Dedifferentiated amniotic fluid mesenchymal stem cell (primary cell): ENCODE data around the gene FIGN.
A peak's percentile ranks its signal among the peaks of the same experiment; 100 is the strongest.

Experiments used
- DNase-seq: peaks from one replicate; pipeline ENCODE4 v3.0.0-alpha.2; 2016; ENCODE audit errors: extremely low spot score

The FIGN gene

DNA sequence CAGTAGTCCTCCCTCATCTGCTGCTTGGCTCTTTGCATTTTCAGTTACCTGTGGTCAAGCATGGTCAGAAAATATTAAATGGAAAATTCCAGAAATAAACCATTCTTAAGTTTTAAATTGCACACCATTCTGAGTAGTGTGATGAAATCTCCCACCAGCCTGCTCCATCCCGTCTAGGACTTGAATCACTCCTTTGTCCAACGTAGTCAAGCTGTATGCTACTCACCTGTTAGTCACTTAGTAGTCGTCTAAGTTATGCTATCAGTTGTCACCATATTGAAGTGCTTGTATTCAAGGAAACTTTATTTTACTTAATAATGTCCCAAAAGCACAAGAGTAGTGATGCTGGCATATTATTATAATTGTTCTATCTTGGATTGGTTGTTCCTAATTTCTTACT lies 172.5 kb downstream of the FIGN start:
- no peak for DNase-seq

DNA sequence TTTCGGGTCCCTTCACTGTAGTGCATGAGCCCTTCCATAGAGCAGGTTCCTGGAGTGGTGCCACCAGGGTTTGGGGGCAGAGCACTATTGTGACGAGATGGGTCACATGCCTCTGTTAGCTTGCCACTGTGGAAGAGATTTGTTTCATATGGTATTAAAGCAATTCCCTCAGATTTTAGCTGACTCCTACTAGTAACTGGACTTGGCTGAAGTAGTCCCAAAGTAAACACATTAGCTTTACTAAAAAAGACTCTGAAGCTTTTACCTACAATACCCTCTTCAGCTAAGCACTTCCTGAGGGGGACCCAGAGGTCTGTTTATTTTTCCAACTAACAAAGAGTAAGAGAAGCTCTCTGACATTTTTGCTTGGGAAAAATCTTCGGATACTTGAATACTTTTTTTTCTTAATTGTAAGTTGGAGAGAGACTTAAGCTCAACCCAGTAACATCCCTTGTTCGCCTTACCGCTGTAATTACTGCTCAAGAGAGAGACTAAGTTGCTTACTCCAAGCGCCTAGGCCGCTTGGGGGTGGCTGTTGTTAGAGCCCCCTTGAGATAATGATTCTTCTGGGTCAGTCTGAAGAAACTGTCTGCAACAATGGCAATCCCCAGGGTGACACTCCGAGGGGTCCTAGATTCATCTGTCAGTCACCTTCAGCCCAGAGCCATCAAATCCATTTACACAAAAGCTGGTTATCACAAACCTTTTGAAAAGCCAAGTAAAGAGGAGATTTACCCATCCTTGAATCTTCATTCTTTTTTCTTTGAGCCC lies 177.4 kb downstream of the FIGN start:
- DNase-seq, result no peak

DNA sequence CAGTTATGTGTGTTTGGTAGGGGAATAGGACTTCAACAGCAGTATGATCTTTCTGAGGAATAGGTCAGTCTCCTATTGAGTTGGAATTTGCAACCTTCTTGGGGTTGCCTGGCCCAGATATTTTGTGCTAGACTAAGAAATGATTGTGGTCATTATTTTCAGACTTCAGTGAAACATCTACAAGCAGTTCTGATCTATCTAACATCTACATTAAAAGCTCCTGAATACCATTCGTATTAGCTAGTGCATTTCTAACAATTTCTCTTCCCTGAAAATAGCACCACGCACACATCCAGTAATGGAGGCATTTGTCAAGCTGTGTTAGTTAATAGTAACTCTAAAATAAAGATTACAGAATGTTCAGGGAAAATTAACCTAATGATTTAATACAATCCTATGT lies 179.3 kb downstream of the FIGN start:
- no peak for DNase-seq

GRCh38 chr2:163554864-163555263 lies 180.9 kb downstream of the FIGN start:
- no peak for DNase-seq

DNA sequence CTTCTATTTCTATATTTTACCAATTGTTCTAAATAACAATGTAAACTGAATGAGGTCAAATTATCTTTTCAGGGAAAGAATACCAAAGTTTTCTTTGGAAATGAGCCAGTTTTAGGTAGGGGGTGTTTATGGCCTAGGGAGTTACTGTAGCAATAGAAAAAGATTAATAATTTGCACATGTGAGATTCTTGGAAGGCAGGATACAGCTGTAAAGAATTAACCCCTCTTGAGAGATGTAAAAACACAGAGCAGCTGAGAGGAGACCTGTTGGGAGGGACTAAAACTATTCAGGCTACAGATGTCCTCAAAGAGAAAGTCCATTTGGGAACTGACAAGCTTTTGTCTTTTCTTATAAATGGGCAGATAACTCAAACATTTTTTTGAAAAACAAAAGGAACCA lies 182.2 kb downstream of the FIGN start:
- DNase-seq, result no peak

DNA sequence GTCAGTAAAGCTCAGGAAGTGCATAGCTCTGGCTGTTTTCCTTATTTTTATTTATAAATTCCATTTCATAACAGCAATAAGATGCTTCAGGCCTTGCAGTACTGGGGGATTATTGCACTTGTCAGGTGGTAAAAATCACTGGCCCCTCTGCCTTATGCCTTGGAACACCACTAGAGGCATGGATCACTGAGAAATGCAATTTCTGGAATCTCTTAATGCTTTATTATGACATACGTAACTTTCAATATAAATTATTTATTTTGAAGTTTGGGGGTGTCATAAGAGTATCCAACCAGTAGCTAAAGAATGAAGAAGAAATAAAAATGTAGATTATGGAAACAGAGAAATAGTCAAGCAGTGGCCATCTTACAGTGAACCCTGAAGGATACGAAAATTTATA lies 183.1 kb downstream of the FIGN start:
- DNase-seq, result no peak

DNA sequence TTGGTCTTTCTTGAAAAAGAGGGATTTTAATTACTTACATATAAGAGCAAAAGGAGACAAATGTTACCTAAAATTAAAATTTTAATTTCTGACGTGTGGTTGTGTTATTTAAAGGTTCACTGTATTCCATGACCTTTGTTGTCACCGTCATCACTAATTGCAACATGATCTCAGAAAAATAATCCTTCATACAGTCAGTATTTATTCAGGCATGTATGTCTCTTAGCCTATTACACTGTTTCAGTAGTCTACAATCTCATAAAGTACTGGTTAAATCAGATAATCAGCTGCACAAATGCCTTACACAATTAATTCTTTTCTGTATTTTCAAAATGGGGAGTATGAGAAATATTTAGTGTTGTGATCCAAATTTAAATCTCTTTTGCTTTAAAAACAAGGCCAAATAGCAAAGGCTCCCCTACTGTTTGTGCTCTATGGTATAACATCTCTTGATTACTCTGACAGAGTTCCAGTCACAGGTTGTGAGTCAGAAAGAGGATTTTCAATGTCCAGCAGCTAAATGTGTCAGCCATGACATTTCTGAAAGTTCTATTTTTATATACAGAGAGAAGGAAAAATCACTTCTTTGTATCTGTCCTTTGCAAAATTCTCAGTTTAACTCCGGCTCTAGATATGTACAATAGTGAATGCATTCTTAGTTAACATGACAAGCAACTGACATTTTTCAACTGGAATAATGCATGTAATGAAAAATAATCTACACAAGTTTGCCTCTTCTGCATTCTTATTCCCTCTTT lies 184.0 kb downstream of the FIGN start:
- peak; percentile 34 for DNase-seq

- no peak for DNase-seq
Measured at GRCh38 chr2:163548970-163549369, 186.8 kb downstream of the FIGN start.
